ENCODE data around the gene AP4E1. TPM values are rescaled to one million over a fixed set of nuclear protein-coding genes. Genes with fewer than 3 reads are reported as not detected.
A peak's percentile ranks its signal among the peaks of the same experiment; 100 is the strongest.
"Not testable (repeated sequence)": the region's sequence is repeated elsewhere in the genome, so short reads cannot be mapped to it uniquely, and the experiment has no call there.

Gene AP4E1
- 19.7 and 24.9 TPM in 2 replicates for total RNA-seq
- polyA plus RNA-seq (2012), result 7.6 TPM

DNA sequence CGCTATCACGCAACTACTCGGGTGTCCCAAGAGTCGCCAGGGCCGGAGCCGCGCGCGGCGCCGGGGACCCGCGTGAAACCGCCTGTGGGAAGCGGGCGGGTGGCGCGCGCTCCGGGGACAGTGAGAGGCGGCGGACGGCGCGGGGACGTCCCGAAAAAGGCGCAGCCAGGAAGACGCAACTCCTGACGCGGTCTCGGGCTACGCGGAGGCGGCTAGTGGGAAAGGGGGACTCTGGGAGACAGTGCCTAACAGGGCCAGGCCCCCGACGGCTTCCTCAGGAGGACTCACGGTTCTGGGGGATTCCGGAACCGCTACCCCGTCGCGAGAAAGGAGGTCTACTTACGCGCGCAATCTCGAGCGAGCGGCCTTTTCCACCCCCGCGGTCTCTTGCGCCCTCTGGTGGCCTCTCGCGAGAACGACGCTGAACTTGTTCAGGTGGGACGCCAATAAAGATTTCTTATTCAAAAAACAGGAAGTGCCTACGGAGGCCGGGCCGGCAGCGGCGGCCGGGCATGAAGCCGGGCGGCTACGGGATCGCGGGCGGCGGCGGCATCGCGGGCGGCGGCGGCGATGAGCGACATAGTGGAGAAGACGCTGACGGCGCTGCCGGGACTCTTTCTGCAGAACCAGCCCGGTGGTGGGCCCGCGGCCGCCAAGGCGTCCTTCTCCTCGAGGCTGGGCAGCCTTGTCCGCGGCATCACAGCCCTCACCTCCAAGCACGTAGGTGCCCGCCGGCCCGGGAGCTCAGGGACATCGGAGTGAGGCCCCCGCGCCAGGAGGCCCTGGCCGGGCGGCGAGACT lies at the start of gene AP4E1:
AP4E1 (plus strand) TSS at position 475 of the 801 bp plus-strand sequence; CDS start at position 571, 96 bp downstream.
- DNase-seq (ENCODE audit: low read depth), result peak; percentile 95

DNA sequence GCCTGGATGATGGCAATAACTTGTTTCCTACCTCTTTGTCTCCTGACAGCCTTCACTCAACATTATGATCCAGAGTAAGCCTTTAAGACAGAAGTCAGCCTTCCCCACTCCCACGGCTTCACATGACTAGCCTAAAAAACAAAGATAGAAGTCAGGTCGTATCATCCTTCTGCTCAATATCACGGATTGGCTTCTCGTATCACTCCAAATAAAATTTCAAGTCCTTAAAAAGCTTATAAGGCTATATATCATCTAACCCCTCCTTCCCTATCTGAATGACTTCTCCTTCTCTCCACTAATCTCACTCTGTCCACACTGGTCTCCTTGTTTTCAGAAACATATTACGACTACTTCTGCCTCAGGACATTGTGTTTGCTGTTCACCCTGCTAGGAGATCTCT lies 47.7 kb upstream of the AP4E1 start:
- no peak for DNase-seq (ENCODE audit: low read depth)

DNA sequence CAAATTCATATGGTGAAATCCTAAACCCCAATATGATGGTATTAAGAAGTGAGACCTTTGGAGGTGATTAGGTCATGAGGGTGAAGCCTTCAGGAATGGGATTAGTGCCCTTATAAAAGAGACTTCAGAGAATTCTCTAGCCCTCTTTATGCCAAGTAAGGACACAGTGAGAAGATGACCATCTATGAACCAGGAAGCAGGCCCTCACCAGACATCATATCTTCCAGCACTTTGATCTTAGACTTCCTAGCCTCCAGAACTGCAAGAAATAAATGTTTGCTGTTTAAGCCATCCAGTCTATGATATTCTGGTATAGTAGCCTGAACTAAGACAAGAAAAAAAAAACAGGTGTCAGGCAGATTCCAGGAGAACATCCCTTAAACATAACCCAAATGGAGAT lies 45.9 kb upstream of the AP4E1 start:
- DNase-seq (ENCODE audit: low read depth), result no peak

DNA sequence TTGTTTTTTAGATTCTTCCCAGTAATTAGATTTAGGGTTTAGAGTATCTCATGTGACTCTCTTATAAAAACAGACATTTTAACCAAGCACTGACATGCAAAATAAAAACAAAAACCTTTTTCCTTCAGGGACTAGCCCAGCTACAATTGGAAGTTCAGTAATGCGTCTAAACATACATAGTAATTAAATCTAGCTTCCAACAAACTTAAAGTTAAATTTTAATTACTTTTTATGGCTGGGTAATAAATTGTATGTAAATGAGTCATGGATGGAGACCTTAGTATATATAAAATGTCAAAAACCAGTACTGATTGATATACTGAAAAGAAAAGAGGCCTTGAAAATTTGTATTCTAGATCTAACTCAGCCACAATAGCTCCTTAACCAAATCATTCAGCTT lies 43.6 kb upstream of the AP4E1 start:
- no peak for DNase-seq (ENCODE audit: low read depth)

DNA sequence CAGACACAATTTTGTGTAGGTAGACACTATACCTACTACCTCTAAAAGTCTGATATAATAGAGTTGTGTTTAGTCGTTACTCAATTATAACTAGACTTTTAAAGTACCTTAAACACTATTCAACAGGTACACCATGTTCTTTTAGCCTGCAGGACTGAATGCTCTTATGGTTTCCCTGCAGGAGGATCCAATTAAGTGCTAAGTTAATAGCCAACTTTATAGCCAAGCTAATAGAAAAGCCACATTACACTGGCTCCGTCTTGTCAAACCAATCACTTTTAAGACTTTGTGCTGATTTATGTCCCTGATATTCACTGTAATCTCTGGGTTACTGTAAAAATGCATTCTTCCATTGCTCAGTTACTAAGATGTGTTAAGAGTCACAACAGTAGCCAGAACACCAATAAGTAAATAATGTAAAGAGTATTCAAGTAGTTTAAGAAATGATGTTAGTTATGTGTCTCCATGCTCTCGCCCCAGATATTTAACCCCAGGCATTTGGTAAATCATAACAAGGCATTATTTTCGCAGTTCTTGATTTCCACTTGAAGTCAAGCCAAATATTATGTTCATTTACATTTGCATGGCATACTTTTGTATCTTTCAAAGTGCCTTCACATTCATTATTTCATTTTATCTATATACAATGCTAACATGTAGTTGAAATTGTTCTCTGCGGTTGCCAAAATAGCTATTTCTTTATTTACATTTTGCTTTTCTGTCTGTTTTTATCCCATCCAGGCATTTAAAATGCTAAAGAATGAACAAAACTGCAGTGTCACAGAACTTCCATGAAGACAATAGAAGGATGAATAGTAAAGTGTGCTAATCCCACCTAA lies 42.7 kb upstream of the AP4E1 start:
- no peak for DNase-seq (ENCODE audit: low read depth)

DNA sequence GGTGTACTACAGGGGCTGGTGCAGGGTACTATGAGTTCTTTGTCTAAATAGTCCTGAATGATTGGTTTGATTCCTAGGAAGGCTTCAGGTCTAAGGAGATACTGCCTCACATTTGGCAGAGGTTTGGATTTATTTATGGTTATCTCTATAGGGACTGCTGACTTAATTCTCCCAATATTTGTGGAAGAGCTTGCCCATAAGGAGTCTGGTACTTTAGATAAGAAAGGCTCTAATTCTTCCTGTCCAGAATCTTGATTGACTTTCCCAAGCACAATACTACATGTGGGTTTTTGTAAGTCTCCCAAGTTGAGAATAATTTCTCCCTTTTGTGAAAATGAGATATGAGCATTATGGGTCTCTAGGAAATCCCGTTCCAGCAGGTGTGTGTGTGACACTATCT lies 36.7 kb upstream of the AP4E1 start:
- no peak for DNase-seq (ENCODE audit: low read depth)

DNA sequence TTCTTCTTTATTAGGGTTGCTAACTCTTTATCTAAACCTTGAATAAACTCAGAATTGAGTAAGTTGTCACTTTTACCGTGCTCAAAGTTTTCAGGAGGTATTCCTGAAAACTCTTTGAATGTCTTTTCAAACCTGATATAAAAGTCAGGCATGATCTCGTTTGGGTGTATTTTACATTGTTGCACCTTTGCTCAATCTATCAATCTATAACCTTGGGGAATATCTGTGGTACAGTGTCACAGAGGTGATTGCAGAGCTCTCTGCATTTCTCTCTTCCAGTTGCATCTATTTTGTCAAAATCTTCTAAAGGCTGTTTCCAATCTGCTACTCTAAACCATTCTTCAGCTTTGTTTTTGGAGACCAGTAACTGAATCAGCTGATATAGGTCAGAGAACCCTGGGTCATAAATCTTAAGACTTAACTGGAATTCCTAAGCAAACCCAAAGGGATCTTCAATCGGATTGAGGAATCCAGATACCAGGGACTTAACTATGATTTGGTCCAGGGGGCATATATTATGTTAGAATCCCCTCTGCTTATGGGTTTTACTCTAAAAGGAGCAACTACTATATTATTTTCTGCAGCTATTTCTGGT lies 35.6 kb upstream of the AP4E1 start:
- DNase-seq (ENCODE audit: low read depth), result no peak

DNA sequence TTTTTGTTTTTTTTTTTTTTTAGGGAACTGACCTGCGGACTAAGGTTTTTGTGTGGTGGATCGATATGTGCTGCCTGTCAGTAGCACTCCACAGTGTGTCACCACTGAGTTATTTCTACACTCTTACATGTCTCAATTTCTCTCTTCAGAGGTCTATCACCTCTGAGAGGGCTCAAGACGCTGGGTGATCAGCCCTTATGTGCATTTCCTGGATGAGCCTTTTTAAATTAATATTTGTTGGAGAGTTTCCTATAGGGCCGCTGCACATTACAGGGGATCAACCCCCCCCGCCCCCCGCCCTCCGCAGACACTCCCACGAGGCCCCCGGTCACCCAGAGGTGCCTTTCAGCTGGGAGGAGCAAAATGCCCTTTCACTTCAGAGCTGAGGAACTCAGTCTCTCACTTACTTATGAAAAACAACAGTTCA lies 34.5 kb upstream of the AP4E1 start:
- no peak for DNase-seq (ENCODE audit: low read depth)

DNA sequence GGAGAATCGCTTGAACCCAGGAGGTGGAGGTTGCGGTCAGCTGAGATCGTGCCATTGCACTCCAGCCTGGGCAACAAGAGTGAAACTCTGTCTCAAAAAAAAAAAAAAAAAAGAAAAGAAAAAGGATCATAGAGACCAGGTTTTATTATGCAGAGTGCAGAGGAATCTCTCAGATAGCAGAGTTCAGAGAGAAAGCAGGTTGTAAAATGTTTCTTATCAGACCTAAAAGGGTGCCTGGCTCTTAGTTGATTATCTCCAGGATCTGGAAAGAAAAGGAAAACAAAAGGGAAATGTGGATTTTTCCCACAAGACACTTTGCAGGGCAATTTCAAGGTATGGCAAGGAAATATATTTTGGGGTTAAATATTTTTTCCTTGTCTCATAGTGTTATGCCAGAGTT lies 33.2 kb upstream of the AP4E1 start:
- DNase-seq (ENCODE audit: low read depth), result not testable (repeated sequence)

DNA sequence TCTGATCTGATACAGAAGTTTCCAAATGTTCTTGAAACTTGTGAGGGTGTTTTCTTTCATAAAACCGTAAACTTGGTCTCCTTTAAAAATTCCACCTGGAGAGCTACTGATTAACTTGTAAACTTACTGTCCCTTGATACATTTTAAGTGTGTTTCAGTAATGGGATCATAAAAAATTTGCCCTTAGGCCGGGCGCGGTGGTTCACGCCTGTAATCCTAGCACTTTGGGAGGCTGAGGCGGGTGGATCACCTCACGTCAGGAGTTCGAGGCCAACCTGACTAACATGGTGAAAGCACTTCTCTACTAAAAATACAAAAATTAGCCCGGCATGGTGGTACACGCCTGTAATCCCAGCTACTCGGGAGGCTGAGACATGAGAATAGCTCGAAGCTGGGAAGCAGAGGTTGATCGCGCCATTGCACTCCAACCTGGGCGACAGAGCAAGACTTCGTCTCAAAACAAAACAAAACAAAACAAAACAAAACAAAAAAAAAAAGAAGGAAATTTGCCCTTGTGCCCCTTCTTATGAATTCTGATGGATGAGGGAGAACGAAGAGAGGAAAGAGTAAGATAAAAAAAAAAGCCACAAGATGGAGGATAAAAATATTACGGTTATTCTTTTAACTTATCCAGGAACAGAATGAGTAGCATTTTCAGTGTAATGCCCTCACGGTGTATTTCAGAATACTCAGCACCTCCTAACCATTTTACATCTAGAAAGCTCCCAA lies 32.1 kb upstream of the AP4E1 start:
- DNase-seq (ENCODE audit: low read depth), result no peak

DNA sequence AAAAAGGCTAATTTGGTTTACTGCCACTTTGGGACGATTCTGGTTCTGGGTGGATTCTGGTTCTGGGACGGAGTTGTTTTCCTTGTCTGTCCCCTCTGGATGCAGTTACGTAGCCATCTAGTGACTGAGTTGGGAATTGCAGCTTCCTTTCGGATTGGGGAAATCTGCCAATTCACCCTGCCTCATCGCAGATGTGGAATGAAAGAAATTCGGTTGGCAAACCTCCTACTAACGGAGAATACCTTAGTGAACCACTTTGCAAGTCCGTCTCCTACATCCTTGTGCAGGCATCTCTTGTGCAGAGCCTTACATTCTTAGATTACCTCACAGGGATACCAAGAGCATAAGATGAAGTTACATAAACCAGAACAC lies 31.5 kb upstream of the AP4E1 start:
- DNase-seq (ENCODE audit: low read depth), result peak; percentile 92

DNA sequence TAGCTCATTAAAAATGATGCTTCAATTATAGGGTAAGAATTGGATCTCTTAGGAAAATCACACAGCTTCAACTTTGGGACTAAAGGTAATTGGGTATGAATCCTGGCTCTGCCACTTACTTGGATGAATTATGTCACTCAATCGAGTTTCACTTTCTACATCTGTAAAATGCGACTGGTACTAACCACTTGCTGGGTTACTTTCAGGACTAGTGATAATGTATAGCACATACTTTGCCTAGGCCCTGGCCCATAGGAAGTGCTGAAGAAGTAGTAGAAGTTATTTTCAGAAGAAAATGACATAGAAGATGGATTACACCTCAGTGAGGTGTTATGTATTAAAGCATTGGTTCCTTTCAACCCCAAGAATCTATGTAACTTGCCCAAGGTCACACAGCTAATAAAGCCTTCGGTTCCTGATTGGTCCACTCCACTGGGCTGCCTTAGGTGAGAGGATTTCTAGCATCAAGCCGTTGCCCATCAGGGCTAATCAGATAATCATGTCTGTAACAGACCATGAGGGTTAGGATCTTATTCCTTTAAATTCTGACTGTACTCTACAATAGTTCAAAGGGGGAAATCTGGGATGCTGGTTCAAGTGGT lies 29.4 kb upstream of the AP4E1 start:
- DNase-seq (ENCODE audit: low read depth), result no peak

DNA sequence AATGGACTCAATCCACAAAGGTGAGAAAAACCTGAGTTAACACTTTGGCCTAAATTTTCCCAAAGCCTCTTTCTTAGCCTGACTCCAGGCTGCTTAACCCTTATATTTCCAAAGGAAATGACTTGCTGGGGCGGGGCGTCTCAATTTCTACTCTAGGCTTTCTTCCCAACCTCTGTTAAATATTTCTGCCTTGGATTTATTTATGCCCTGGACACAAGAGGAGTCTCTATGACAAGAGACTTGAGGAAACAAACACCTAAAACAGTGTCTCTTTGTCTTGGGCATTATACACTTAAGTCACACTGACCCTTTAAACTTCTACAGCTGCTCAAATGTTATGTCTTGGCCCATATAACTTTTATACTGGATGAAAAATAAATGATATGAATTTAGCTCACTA lies 28.3 kb upstream of the AP4E1 start:
- DNase-seq (ENCODE audit: low read depth), result no peak

DNA sequence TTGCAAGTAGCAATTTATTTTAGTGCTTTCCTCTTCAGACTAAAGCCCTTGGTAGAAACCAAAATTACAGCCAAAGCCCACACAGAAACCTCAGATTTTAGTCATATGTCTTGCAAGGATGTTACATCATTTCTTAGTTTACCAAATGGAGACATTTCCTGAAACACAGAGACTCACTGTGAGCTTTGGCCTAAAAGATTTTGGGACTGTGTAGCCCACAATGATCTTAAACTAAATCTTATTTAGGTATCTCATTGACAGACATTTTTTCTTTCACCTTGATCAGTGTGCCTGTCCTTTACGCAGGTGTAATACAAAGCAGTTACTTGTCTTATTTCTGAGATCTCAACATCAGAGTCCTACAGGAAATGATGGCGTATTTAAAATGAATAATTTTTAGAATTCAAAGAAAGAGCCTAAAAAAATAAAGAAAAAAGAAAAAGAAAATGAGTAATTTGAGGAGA lies 27.8 kb upstream of the AP4E1 start:
- peak; percentile 33 for DNase-seq (ENCODE audit: low read depth)

DNA sequence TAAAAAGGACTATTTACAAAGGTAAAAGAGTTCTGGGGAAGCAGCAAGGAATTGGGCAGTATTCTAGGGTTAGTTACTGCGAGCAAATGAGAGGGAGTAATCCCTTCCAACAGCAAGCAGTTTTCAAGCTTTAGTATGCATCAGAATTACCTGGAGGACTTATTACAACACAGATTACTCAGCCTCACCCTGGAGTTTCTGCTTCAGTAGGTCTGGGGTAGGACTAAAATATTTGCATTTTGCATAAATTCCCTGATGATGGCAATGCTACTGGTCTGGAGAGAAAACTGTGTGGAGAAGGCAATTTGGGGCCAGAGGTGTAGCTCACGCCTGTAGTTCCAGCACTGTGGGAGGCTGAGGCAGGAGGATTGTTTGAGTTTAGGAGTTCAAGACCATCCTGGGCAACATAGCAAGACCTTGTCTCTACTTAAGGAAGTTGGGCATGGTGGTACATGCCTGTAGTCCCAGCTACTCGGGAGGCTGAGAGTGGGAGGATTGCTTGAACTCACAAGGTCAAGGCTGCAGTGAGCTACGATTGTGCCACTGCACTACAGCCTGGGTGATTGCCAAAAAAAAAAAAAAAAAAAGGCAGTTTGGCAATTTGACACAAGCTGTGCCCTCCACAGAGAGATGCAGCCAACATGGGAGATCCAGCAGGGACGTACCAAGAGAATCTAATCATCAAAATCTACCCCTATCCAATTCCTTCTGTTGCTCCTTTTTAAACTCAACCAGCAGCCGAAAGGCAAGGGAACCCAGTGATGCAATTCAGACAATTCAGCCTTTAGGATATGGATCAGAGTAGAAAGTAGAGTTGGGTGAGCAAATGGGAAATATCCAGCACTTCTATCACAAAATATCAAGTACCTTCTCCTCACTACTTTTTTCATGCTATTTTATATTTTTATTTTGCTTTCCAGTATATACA lies 27.1 kb upstream of the AP4E1 start:
- no peak for DNase-seq (ENCODE audit: low read depth)

DNA sequence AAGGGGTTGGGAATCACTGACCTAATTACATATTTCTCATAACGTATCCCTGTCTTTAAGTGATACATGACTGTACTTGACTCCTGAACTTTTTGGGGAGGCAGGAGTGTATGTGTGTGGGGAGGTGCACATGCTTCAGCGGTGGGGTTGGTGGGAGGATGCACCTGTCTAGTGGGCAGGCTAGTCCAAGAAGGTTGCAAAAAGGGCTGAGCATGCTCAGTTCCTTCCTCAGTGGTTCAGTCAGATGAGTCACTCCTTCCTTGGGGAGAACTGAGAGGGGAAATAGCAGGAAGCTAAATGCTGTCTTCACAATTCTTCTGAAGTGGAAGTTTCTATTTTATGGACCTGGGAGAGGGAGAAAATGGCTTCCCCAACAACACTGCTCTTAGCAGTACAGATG lies 24.6 kb upstream of the AP4E1 start:
- peak; percentile 87 for DNase-seq (ENCODE audit: low read depth)

DNA sequence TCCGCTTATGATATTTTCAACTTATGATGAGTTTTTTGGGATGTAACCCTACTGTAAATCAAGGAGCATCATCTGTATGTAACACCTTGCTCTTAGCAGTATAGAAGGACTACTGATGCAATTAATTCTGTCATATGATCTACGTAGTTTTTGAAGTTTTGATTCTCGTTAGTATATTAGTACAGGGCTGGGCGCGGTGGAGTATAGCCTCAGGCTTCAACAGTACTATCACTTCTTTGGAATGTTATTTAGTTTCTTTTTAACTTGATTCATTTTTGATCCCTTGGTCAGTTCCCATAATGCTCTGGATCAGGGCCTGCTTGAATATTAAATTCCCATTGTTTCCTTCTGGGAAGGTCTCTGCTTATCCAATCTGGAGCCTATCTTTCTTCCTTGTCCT lies 23.9 kb upstream of the AP4E1 start:
- no peak for DNase-seq (ENCODE audit: low read depth)

DNA sequence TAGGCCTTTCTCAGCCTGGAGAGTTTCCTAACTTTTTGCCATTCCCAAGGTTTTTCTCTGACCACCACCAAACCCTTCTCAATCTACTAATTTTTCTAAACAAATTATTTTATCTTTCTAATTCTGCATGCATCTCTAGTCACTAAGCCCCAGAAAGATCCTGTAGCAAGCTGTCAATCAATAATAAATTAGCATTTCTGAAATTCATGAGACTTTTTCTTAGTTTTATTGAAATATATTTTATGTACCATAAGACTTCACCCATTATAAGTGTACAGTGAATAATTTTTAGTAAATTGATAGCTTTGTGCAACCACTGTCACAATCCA lies 22.4 kb upstream of the AP4E1 start:
- DNase-seq (ENCODE audit: low read depth), result no peak

DNA sequence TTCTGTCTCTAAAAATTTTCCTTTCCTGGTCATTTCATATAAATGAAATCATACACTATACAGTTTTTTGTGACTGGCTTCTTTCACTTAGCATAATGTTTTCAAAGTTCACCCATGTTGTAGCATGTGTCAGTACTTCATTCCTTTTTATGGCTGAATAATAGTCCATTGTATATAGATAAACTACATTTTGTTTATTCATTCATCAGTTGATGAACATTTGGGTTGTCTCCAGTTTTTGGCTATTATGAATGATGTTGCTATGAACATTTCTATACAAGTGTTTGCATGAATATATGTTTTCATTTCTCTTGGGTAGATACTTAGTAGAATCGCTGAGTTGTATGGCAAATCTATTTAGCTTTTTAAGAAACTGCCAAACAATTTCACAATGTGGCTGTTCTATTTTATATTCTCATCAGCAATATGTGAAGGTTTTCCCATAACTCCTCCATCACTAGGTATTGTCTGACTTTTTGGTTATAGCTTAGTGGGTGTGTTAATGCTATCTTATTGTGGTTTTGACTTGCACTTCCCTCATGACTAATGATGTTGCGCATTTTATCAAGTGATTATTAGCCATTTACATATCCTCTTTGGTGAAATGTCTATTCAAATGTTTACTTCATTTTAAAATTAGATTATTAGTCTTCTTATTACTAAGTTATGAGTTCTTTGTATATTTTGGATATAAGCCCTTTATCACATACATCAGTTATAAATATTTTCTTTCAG lies 21.7 kb upstream of the AP4E1 start:
- DNase-seq (ENCODE audit: low read depth), result no peak

All from myocyte (in vitro differentiated cells).